ENCODE measurements around the gene DDX49.
"Not testable (repeated sequence)": the region's sequence is repeated elsewhere in the genome, so short reads cannot be mapped to it uniquely, and the experiment has no call there.

The DDX49 gene

DNA sequence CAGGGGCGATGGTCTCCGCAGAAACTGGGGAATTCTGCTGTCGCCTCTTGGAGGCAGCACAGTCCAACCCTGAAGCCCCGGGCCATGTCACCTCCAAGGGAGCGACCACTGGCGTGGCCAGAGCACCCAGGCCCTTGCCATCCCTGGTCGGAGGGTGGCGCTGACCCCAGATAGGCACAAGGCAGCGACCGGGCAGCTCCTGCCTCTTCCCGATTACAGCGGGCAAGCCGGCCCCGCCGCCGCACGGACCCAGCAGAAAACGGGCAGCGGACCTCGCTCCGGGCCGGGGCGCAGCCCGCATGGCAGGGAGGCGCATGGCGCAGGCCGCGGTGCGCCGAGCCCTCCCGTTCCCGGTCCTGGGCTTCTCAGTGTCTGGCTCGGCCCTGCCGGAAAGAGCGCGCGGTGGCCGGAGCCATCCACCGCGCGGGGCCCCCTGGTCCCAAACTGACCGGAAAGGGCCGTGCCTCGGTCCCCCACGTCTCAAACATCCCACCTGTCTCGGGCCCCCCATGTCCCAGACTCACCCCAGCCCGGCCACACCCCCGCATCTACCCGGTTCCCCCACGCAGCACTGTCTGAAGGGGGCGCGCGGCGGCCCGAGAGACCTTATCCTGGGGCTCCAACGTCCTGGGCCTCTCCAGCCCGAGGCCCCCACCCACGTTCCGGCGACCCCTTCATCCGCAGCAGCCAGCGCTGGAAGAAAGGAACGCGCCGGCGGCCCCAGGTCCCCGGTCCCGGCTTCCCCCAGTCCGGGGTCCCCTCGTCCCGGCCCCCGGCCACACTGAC is 24.3 kb upstream of the DDX49 start:
- no peak for DNase-seq (ENCODE audit: low read depth in 1 of 2, low spot score in 1 of 2)

DNA sequence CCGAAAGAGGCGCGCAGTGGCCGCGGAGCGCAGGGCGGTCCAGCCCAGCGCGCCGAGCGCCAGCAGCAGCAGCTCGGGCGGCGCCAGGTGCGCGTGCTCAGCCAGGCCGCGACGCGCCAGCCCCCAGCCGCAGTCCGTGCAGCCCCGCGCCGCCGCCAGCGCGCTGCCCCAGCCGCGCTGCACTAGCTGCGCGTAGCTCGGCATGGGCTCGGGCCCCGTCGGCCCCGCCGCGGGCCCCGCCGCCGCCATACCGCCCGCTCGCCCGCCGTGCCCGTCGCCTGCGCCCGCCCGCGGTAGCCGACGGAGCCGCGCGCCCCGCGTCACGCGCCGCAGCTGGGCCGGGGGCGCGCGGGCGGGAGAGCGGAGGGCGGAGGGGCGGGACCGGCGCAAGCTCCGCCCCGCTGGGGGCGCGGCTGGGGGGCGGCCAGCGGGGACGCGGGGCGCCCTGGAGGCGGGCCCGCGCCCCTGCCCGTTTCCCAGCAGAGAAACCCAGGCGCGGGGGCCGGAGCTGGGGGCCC is 23.6 kb upstream of the DDX49 start, which contains the start of gene CERS1:
Gene CERS1, minus strand, starts transcription at position 335 of the 518 bp plus-strand sequence. Its CDS starts 86 bp downstream, at position 249.
- DNase-seq (ENCODE audit: low read depth in 1 of 2, low spot score in 1 of 2) = no peak

DNA sequence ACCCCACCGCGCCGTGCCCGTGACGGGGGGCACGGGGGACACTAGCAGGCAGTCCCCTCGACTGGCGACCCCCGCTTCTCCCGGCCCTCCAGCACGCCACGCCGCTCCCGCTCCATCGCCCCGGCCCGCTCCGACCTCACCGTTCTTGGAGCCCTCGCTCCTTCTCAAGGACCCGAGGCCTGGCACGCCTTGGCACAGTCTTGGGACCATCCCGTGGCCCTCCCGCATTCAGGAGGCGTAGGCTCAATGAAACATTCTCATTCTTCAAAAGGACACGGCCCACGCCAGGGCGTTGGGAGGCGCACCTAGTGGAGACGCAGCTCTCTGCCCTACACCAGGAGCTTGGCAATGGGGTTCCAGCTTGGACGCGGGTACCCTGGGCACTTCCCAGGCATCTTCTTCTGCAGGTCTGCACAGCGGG is 23.1 kb upstream of the DDX49 start:
- DNase-seq (ENCODE audit: low read depth in 1 of 2, low spot score in 1 of 2) = no peak

DNA sequence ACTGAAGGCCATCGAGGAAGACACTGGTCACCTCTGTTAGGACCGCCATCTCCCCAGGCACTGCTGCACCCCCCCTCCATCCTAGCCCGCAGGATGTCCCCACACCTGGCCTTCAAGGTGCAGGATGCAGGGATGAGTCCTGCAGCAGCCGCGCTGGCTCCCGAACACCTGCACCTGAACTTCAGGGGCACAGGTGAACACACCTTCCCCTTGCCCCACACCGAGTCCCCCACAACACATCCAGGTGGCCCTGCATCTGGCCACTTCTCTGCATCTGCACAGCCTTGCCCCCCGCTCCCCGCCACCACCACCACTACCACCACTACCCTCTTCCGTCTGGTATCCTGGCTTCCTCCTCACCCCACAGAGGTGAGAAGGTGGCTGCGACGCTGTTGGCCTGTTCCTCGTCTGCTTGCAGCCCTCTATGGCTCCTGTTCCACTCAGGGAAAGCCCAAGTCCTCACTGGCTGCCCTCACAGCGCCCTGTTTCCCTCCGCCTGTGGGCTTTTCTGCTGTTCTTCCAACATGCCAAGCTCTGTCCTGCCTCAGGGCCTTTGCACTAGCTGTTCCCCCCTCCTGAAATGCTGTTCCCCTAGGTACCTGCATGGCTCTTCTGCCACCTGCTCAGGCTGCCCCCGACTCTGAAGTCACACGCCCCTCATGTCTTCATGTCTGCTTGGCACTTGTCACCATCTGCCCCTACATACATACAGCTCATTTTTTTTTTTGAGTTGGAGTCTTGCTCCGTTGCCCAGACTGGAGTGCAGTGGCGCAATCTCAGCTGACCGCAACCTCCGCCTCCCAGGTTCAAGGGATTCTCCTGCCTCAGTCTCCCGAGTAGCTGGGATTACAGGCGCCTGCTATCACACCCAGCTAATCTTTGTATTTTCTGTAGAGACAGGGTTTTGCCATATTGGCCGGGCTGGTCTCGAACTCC is 22.2 kb upstream of the DDX49 start:
- no peak for DNase-seq (ENCODE audit: low read depth in 1 of 2, low spot score in 1 of 2)

DNA sequence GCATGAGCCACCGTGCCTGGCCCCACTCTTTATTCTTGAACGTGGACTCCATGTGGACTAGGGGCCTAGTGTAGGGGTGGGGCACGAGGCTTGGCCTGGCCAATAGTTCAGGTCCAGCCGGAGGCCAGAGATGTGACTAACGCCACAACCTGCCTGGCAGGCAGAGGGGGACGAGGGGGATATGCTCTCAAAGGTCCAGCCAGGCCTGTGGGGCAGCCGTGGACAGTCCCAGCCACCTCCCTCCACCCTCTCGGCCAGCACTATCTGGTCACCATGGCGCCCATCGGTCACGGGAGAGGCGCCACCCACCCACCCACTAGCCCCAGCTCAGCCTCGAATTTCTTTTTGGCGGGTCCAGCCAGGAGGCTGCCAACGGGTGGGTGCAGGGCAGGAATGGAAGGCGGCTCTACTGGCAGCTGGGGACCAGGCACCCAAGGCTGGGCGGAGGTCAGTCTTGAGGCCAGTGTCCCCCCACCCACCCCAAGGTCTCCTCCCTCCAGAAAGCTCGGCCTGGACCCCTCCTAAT is 21.4 kb upstream of the DDX49 start:
- no peak for DNase-seq (ENCODE audit: low read depth in 1 of 2, low spot score in 1 of 2)

DNA sequence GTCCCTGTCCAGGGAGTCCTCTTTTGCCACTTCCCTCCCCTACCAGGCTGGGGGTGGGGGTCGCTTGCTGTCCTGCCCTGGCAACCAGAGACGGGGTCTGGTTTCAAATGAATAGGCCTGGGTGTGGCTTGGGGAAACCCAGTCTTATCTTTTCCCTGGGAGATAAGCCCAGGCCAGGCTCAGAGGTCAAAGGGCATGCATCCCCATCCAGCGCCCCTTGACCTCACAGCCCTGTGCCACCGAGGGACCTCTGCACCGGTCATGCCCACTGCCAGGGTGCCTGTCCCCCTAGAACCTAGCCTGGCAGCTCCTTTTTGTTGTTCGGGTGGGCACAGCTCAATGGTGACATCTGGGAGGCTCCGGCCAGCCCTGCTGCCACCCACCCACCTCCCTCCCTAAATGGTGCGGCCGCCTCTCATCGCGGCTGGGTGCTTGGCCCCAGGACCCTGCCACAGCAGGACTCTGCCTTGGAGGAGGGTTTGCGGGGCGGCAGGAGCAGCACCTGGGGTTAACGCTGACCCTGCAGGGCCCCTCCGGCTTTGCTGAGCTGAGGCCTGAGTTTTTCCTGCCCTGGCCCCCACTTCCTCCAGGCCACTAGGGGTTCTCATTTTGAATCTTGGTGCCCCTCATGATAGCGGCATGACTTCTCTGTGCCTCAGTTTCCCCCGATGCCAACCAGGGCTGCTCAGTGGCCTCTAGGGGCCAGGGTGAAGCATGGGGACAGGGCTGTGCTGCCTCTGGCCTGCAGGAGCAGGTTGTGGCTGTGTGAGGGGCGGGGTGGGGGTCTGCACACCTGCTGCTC is 20.7 kb upstream of the DDX49 start:
- DNase-seq (ENCODE audit: low read depth in 1 of 2, low spot score in 1 of 2) = no peak

DNA sequence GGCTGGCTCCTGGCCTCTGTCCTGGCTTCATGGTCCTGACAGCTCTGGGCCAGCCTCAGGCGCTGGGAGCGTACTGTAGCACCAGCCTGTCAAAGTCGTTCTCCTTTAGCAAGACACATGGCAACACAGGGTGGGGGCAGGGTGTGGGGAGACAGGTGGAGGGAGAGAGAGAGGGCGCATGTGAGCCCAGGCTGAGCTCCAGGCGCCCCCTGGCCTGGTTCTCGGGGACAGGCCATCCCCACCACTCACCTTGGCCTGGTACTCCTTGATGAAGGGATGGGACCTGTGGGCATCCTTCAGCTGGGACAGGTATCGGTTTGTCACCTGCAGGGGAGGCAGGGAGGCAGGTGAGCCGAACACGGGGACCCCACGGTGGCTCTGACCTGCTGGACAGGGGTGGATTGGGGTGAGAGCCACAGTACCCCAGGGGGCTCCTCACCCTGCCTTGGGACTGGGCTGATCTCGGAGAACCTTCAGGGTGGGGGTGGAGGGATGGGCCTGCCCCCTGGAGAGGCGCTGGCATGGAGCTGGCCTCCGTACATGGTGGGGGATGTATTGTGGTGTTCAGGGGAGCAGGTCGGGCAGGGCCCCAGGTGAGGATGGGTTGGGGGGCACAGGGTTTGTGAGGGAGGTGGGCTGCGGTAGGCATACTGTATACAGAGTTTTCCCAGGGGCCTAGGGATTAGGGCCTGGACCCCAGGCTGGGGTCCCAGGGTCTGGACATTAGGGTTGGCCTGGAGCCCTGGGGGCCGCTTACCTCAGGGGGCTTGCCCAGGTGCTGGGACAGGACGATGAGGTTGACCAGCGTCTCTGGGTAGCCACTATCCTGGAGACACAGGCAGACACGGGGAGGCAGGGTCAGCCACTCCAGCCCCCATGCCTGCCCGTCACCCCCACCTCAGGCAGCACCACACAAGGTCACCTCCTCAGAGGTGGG is 19.6 kb upstream of the DDX49 start:
- DNase-seq (ENCODE audit: low read depth in 1 of 2, low spot score in 1 of 2) = no peak

DNA sequence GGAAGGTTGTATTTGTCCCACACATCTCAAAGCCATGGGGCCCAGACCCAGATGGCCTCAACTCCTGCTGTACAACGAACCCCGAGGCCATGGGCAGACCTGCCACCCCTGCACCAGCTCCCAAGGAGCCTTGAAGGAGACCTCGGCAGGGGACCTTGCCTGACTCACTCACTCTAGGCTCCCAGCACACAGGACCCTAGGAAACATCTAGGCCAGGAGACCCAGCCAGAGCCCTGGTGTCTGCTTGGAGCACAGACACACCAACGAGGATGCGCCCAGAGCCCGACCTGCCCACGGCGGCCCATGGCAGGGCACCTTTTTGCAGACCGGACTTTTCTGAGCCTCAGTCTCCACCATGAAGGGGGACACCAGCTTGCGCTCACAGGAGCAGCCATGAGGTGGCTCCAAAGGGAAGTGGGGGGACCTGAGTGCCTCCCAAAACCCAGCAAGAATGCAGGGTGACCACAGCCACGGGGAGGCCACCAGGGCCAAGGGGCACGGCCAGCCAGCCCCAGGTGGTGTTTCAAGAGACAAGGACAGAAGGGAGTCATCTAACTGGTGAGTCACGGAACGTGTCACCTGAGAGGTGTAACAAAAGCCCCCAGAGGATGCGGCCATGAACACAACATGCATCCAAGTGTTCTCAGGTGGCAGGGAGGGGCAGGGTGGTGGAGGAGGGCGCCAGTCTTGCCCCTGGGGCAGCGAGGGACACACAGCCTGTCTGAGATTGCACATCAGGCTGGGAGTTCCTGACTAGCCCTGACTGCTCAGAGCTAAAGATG is 18.6 kb upstream of the DDX49 start:
- DNase-seq (ENCODE audit: low read depth in 1 of 2, low spot score in 1 of 2) = no peak

DNA sequence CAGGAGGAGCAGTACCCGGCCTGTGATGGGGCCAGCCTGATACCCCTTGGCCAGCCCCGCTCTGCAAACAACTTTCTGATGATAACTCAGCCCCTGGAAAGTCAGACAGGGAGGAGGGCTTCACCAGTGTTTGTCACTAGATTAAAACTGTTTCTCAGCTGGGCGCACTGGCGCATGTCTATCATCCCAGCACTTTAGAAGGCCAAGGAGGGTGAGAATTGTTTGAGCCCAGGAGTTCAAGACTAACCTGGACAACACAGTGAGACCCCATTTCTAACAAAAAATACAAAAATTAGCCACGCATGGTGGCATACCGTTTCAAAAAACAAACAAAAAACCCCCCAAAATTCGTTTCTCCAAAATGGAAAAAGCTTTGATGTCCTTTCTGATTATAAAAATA is 18.0 kb upstream of the DDX49 start:
- no peak for DNase-seq (ENCODE audit: low read depth in 1 of 2, low spot score in 1 of 2)

DNA sequence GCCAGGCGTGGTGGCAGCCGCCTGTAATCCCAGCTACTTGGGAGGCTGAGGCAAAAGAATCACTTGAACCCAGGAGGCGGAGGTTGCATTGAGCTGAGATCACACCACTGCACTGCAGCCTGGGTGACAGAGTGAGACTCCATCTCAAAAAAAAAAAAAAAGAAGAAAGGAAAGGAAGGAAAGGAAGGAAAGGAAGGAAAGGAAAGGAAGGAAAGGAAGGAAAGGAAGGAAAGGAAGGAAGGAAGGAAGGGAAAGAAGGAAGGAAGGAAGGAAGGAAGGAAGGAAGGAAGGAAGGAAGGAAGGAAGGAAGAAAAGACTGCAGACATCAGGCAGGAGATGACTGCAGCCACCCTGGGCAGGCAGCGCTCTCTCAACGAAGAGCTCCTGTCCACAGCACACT is 17.0 kb upstream of the DDX49 start:
- DNase-seq (ENCODE audit: low read depth in 1 of 2, low spot score in 1 of 2) = not testable (repeated sequence)

DNA sequence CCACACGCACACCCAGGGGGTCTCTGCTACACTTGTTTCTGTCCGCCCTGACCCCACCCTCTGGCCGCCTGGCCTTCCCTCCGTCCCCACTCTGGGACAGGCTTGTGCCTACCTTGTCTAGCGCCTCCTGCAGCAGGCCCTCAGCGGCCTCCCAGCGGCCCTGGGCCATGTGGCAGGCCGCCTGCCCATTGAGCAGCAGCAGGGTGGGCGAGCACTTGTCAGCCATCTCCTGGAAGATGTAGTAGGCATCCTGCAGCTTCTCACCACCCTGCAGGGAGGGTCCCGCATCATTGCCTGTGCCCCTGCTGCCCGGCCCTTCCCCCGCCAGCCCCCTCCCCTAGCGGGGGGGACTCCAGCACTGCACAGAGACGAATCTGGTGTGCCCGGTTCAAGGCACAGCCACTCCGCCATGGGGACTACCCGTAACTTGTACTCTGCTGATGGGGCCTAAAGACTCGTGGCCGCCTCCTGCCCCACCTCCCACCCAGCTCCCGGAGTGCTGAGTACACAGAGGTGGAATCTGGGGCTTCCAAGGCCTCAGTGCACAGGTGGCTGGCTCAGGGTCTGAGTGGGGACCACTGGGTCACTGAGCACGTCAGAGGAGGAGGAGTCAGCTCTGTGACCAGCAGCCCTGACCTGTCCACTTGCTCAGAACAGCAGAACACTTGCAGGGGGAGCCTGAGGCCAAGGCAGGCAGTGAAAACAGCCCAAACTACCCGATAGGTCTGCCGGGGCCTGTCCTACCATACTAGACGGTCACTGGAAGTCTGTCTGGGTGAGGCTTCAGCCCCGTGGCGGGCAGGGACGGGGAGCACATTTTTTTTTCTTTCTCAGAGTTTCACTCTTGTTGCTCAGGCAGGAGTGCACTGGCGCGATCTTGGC is 16.1 kb upstream of the DDX49 start:
- no peak for DNase-seq (ENCODE audit: low read depth in 1 of 2, low spot score in 1 of 2)

DNA sequence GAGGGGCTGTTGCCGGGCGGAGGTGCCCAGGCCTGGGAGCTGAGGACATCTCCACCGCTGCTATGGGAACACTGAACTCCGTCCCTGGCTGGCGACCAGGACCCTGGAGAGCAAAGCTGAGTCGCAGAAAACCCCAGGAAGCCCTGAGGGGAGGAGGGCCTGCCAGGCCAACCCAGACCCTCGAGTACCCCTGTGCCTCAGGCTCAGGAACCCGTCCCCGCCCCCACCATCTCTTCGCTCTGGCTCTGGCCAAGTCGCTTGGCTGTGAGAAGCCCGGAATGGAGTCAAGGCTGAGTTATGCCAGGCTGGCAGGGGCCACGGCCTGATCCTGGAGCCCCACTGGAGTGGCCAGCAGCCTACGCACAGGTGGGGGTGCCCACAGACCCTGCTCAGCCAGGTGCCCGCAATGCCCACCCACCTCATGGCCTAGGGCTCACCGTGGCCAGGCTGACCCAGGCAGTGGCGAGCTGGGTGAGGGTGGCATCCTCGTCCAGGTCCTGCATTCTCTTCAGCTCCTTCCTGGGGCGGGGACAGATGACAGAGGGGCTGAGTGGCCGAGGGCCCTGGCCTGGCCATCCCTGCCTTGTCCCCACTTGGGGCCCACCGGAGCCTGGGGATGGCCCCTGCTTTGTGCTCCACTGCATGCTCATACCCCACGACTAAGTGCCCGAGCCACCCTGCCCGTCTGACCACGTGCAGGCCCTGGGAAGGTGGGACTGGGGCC is 15.0 kb upstream of the DDX49 start:
- no peak for DNase-seq (ENCODE audit: low read depth in 1 of 2, low spot score in 1 of 2)

DNA sequence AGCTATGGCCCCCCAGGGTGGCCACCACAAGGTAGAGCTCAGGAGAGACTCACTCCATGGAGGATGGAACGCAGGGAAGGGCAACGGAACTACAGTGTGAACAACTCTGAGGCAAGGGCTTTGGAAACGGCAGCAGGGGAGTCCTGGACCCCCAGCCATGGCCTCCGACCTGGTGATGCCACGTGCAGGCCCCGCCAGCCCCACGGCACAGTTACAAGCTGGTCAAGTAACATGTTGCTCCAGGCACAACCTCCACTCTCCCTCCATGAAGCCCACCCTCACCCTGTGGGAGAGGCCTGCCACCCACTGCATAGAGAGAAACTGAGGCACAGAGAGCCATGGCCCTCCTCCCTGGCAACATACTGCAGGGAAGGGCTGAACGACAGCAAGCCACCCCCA is 14.5 kb upstream of the DDX49 start:
- DNase-seq (ENCODE audit: low read depth in 1 of 2, low spot score in 1 of 2) = no peak

DNA sequence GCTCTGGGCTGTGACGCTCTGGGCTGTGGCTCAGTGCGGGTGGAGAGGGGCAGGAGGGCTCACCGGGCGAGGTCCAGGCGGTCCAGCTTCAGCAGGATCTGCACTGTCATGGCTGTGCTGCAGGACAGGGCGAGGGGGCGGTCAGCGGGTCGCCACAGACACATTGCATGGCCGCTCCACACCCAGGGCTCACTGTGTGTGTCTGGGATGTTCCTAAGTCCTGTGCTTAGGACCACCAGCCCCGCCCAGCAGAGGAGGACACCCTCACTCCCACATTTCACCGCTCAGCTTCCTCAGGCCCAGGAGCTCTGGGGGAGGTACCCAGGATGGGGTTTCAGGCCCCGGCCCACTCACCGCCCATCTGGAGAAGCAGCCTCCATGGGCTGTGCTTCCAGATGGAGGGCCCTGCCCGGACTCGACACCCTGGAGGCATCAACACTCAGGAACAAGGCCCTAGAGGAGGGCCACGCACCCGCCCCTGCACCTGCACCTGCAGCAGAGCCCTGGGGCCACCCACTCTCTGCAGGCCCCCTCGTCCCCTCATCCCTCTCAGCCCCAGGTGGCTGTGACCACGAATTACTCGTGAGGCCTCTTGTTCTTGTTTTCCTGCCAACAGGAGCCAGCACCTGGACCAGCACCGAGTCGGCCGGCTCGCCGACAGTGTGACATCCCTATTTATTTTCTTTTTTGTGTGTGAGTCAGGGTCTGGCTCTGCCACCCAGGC is 13.8 kb upstream of the DDX49 start:
- DNase-seq (ENCODE audit: low read depth in 1 of 2, low spot score in 1 of 2) = no peak

DNA sequence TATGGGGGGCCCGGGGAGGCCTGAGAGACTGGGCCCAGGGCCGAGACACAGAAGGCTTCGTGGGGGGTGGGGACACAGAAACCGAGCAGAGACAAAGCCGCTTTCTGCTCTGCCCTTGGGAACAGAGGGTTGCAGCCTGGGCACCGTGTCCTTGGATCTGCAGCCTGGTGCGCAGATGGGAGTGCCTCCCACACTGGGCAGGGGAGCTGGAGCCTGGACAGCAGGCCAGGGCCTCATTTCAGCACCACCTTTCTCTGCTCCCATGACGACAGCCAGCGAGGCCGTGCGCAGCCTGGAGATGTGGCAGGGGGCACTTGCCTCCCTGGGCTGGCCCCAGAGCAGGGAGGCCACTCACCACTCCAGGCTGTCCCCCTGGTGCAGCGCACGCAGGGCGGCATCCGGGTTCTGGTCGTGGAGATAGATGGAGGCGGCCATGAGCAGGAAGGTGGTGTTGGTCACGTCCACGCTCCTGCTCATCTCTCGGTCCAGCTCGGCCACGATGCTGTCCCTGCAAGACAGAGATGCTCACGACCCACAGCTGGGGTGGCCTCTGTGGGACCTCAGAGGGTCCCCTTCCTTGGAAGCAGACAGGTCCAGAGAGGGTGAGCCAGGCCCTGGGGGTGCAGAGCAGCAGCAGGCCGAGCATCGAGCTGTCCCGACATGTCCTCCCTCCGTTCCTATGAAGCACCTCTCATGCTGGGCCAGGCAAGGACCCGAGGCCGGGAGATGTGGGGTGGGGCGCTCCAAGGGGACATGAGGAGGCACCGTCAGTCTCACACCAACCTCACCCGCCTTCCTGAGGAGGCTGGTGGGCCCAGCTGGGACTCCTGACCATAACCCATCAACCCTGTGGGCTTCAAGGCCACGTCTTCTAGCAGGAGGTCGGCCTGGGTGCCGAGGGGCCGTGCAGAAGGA is 12.7 kb upstream of the DDX49 start:
- no peak for DNase-seq (ENCODE audit: low read depth in 1 of 2, low spot score in 1 of 2)
